SU-DHL-6 (cell line): ENCODE measurements around the gene EIF1B.
"Not testable (repeated sequence)": the region's sequence is repeated elsewhere in the genome, so short reads cannot be mapped to it uniquely, and the experiment has no call there.

Experiments used
- H2AFZ ChIP-seq: fragments of 200-600 bp; sonication (generic); 2 replicates; pipeline ENCODE4 v1.6.1; 2014; ENCODE audit warnings: low read depth, mild to moderate bottlenecking, moderate library complexity, mixed read lengths, antibody characterized with exemption, low read length; ENCODE audit not compliant: severe bottlenecking
- H3F3A ChIP-seq: fragments of 200-600 bp; shearing (Covaris generic); 2 replicates; pipeline ENCODE4 v1.6.0; 2016; ENCODE audit warnings: antibody characterized with exemption, mild to moderate bottlenecking; ENCODE audit not compliant: insufficient read depth
- H3K27ac ChIP-seq: fragments of 200-600 bp; sonication (generic); 2 replicates; pipeline ENCODE4 v1.5.1; 2016; ENCODE audit warnings: low read depth, mild to moderate bottlenecking, low read length, moderate library complexity, mixed read lengths
- H3K27me3 ChIP-seq: fragments of 200-600 bp; sonication (generic), shearing (Covaris generic); 2 replicates; pipeline ENCODE4 v1.6.0; 2014; ENCODE audit warnings: mild to moderate bottlenecking, low read length
- H3K36me3 ChIP-seq: fragments of 200-600 bp; sonication (generic); 2 replicates; pipeline ENCODE4 v1.6.1; 2014; ENCODE audit warnings: mild to moderate bottlenecking, low read length, mixed read lengths
- H3K4me2 ChIP-seq: fragments of 300-600, 200-600 bp; shearing (Covaris generic), sonication (generic); 2 replicates; pipeline ENCODE4 v1.6.0; 2014; ENCODE audit warnings: low read length, low read depth, mild to moderate bottlenecking; ENCODE audit not compliant: poor library complexity, severe bottlenecking
- H3K4me3 ChIP-seq: fragments of 200-600 bp; sonication (generic); 2 replicates; pipeline ENCODE4 v1.5.1; 2014; ENCODE audit warnings: antibody characterized with exemption, low read length, mild to moderate bottlenecking, mixed read lengths; ENCODE audit not compliant: insufficient read depth, poor library complexity, severe bottlenecking
- H3K79me2 ChIP-seq: fragments of 200-600 bp; sonication (generic); 2 replicates; pipeline ENCODE4 v1.6.1; 2014; ENCODE audit warnings: mild to moderate bottlenecking, low read length, moderate library complexity; ENCODE audit not compliant: insufficient read depth
- H3K9ac ChIP-seq: fragments of 200-600 bp; sonication (generic); 2 replicates; pipeline ENCODE4 v1.7.0; 2014; ENCODE audit warnings: mild to moderate bottlenecking, low read length
- H3K9me2 ChIP-seq: fragments of 200-600 bp; sonication (generic); replicated peaks from 2 replicates; pipeline ENCODE4 v1.6.1; 2014; ENCODE audit warnings: low read length; ENCODE audit not compliant: insufficient read depth
- H3K9me3 ChIP-seq: fragments of 200-600 bp; sonication (generic); 2 replicates; pipeline ENCODE4 v1.6.1; 2014; ENCODE audit warnings: low read length, mixed read lengths; ENCODE audit not compliant: insufficient read depth
- H4K20me1 ChIP-seq: fragments of 200-600 bp; sonication (generic); 2 replicates; pipeline ENCODE4 v1.6.1; 2014; ENCODE audit warnings: low read depth, mild to moderate bottlenecking, antibody characterized with exemption, low read length, moderate library complexity, mixed read lengths
- CTCF ChIP-seq: fragments of 200-600 bp; sonication (generic); IDR thresholded peaks from one replicate; pipeline ENCODE4 v1.5.1; 2017; ENCODE audit warnings: antibody characterized with exemption, mild to moderate bottlenecking, low read length, moderate library complexity; ENCODE audit not compliant: insufficient read depth, poor library complexity, severe bottlenecking
- EZH2phosphoT487 ChIP-seq: fragments of 200-600 bp; sonication (generic), shearing (Covaris generic); conservative IDR thresholded peaks from 2 replicates; pipeline ENCODE4 v1.6.1; 2018; ENCODE audit warnings: mild to moderate bottlenecking, antibody characterized with exemption, low read length, moderate library complexity, mixed read lengths

Gene EIF1B

DNA sequence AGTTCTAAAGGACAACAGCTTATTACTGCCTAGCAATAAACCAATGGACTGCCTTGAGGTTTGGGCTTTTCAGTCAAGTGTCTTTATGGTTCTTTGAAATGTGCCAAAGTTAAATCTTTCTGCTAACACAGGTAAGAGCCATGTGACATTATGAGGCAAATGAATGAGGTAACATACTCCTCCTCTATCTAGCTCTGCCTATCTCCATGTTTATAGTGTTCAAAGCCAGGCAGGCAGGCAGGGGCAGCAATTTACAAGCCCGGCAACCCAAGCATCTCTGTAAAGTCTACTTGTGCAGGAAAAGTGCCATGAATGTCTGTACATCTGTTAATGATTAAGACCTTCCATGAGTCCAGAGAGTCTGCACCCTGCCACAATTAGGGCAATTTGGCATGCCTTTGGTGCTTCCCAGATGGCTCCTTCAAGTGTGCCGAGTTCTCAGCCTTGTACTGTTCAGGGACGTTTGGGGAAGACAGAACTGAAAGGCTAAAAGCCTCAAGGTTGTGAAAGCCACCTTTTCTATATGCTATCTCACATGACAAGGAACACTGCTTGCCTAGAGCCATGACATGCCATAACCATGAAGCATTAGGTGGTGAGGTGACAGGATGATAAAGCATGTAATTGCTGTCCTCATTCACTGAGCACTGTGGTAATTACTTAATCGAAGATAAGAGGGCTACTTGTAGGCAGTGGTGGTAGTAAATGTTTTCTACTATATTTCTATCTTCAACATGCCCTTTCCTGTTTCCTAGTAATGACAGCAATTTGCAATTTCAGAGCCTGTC is 41.4 kb upstream of the EIF1B start:
- no peaks in the 10 kb centered on the region for H3F3A ChIP-seq
- H2AFZ ChIP-seq = no peak overlapping the region
- no peaks in the 10 kb centered on the region for H4K20me1 ChIP-seq
- no peaks in the 10 kb centered on the region for H3K9me3 ChIP-seq
- H3K27ac ChIP-seq = no peak overlapping the region
- H3K4me3 ChIP-seq = no peak overlapping the region
- no peaks in the 10 kb centered on the region for H3K79me2 ChIP-seq
- H3K36me3 ChIP-seq = no peaks in the 10 kb centered on the region
- TF ChIP-seq CTCF (no peak), EZH2phosphoT487 (no peak)
- H3K9me2 ChIP-seq = no peaks in the 10 kb centered on the region
- H3K4me2 ChIP-seq = no peak overlapping the region
- no peaks in the 10 kb centered on the region for H3K27me3 ChIP-seq
- no peak overlapping the region for H3K9ac ChIP-seq

DNA sequence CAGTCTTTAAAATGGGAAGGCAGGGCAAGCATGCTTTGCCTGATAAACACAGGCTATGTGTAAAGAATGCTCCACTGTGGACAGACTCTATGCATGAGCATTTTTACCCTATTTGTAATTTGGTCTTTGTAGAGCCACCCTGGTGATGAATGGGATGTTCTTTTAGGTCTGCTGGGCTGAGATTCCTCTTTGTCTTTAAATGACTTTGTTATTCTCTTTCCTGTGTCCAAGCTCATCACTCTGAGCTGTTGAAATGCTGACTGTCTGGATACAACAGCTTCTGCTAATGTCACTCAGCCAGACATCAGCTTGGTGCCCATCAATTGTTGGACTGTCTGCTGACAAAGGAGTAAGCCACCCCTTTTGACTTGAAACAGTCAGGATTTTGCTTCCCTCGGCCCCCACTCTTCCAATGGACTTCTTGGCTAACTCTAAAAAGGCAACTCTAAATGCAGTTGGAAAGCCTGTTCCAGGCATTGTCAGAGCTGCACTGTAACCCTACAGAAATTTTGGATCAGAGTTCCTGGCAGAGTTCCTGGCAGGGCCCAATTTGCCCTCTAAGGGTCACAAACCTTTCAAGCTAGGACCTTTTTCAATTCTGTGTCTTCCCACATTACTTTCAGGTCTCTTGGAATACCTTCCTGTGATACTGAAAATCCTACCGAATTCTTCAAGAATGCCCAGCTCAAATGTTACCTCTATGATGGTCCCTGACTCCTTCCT is 40.5 kb upstream of the EIF1B start:
- Histone ChIP-seq H3K4me2 (no peak overlapping the region), H3K9me3 (no peaks in the 10 kb centered on the region), H2AFZ (no peak overlapping the region), H3K27ac (no peak overlapping the region), H3K79me2 (no peaks in the 10 kb centered on the region), H3K4me3 (no peak overlapping the region), H3K9me2 (no peaks in the 10 kb centered on the region), H4K20me1 (no peaks in the 10 kb centered on the region), H3K9ac (no peak overlapping the region), H3K36me3 (no peaks in the 10 kb centered on the region), H3F3A (no peaks in the 10 kb centered on the region), H3K27me3 (no peaks in the 10 kb centered on the region)
- no peak for TF ChIP-seq EZH2phosphoT487
- no peak for TF ChIP-seq CTCF

DNA sequence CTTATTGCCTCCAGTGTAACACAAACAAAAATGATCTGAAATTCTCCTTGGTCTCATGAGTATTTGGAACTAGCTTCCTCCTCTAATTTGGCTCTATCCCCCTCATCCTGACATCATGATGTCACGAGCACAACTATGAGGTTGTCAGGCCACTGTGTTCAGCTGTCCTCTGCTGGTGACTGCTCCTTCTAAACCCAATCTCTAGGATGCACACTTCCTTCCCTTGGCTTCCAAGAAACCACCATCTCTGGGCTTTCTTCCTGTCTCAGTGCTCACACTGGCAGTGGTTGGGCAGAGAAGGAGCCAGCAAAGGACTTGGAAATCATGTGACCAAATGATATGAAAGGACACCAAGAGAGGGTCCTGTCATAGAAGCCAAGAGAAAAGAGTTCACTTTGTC is 30.7 kb upstream of the EIF1B start:
- Histone ChIP-seq H3K4me2 (no peak overlapping the region), H3F3A (no peaks in the 10 kb centered on the region), H3K4me3 (no peak overlapping the region), H3K9me2 (no peaks in the 10 kb centered on the region), H3K27me3 (no peaks in the 10 kb centered on the region), H3K79me2 (no peaks in the 10 kb centered on the region), H3K27ac (no peak overlapping the region), H3K9me3 (no peaks in the 10 kb centered on the region), H2AFZ (no peak overlapping the region), H3K36me3 (no peaks in the 10 kb centered on the region), H3K9ac (no peak overlapping the region), H4K20me1 (no peaks in the 10 kb centered on the region)
- no peak for TF ChIP-seq EZH2phosphoT487

DNA sequence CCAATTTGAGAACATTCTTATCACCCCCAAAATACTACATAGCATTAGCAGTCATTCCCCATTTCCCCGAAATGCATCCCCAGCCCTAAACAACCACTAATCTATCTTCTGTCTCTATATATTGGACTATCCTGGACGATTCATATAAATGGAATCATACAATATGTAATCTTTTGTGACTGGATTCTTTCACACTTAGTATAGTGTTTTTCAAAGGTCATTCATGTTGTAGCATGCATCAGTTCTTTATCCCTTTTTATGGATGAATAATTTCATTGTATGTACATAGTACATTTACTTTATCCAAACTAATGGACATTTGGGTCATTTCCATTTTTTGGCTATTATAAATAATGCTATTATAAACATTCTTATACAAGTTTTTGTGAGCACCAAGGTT is 27.5 kb upstream of the EIF1B start:
- H3K9me2 ChIP-seq = no peaks in the 10 kb centered on the region
- no peaks in the 10 kb centered on the region for H3K79me2 ChIP-seq
- TF ChIP-seq EZH2phosphoT487 (no peak), CTCF (no peak)
- H4K20me1 ChIP-seq = no peaks in the 10 kb centered on the region
- H3K36me3 ChIP-seq = no peaks in the 10 kb centered on the region
- H3K9ac ChIP-seq = no peak overlapping the region
- no peak overlapping the region for H3K4me3 ChIP-seq
- no peak overlapping the region for H3K4me2 ChIP-seq
- no peaks in the 10 kb centered on the region for H3K9me3 ChIP-seq
- H2AFZ ChIP-seq = no peak overlapping the region
- no peak overlapping the region for H3K27ac ChIP-seq
- H3K27me3 ChIP-seq = no peaks in the 10 kb centered on the region
- H3F3A ChIP-seq = no peaks in the 10 kb centered on the region

GRCh38 chr3:40283057-40283456 is 26.4 kb upstream of the EIF1B start:
- not testable (repeated sequence) for H3K36me3 ChIP-seq, H3K27ac ChIP-seq, H3K9me3 ChIP-seq, H3K27me3 ChIP-seq, H3K9ac ChIP-seq, H3F3A ChIP-seq, H3K79me2 ChIP-seq, H3K9me2 ChIP-seq, H4K20me1 ChIP-seq, H2AFZ ChIP-seq, H3K4me3 ChIP-seq, H3K4me2 ChIP-seq
